Measurements from ENCODE around the gene RAMP3. TPM values are rescaled to one million over a fixed set of nuclear protein-coding genes. Genes with fewer than 3 reads are reported as not detected.

Gene RAMP3
- total and polyA plus RNA-seq, 11 donors, result 19.2 to 107 (median 38.9) TPM

DNA sequence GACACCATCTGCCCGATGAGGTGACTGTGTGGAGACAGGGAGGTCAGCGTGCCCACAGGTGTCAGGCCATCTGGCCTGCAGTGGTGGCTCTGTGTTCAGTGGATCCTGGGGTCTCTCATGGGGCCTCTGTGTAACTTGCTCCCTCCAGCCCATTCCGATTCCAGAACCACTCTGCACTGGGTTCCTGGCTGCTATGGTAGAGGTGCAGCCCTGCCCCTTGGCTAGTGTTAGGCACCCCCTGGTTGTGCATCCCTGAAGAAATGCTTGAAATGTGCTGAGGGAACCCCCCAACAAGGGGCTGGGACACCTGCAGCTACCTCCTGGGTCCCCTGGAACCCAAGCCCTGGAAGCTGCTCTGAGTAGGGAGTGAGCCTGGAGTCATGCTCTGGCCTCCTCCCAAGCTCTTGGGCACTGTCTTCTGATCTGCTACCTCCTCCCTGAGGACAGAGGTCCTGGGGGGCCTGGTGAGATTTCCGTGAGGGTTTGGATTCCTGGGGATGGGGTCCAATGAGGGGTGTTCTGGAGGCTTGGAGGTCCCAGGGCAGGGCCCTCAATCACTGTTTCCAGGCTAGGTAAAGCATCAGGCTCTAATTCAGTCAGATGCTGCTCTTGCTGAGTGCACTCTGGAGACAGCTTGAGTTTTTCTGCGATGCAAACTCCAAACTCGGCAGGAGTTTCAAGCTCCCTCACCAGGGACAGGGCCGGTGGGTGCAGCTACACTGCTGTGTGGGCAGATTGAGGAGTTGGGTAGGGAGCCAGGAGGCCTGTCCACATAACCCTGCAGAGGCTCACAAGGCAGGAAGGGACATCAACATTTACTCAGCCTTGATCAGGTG lies 27.7 kb downstream of the RAMP3 start:
- WGBS, 4 donors, result 69 to 83% (median 75%) methylated on average over 5 to 7 of the region's 7 CpGs
- TF ChIP-seq CTCF (IDR thresholded peaks at IDR 0.05) (no peak), POLR2A (IDR thresholded peaks at IDR 0.05) (no peak)
- intact Hi-C loops (cut with DNase I), result no loop called here
- peak in 1 of 5 donors; percentile 13 for DNase-seq
- H3K9me3 ChIP-seq, result no peaks in the 10 kb centered on the region
- H3K4me1 ChIP-seq, result peaks cover 0 to 11% (median 0%) of the 10 kb centered on the region in 12 donors
- ATAC-seq, result no peak
- peaks cover 0 to 7% (median 0%) of the 10 kb centered on the region in 9 donors for H3K36me3 ChIP-seq
- no peaks in the 10 kb centered on the region for H3K27me3 ChIP-seq
- no peak overlapping the region for H3K27ac ChIP-seq
- no peak overlapping the region for H3K4me3 ChIP-seq

DNA sequence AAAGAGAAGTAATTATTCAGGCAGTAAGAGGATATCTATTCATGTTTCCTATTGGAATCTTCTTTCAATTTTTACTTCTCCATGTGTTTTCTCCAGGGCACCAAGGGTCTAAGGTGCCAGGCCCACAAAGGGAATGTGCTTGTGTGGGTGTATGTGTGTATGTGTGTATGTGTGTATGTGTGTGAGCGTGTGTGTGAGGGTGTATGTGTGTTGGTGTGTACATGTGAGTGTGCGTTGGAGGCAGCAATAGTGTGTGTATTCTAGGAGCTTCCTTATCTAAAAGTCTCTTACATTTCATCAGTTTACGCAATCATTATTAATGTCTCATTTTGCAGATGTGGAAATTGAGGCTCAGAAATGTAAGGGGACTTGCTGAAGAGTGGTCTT lies 28.3 kb downstream of the RAMP3 start:
- no peak overlapping the region for H3K27ac ChIP-seq
- intact Hi-C loops (cut with DNase I), result no loop called here
- ATAC-seq (no peak), DNase-seq (no peak)
- H3K4me1 ChIP-seq, result peaks cover 0 to 11% (median 0%) of the 10 kb centered on the region in 12 donors
- H3K9me3 ChIP-seq, result no peaks in the 10 kb centered on the region
- no peaks in the 10 kb centered on the region for H3K27me3 ChIP-seq
- no peak overlapping the region for H3K4me3 ChIP-seq
- TF ChIP-seq CTCF (IDR thresholded peaks at IDR 0.05) (no peak), POLR2A (IDR thresholded peaks at IDR 0.05) (no peak)
- peaks cover 0 to 7% (median 0%) of the 10 kb centered on the region in 9 donors for H3K36me3 ChIP-seq
- WGBS, 4 donors, result 92 to 99% (median 93%) methylated on average over 3 of the region's 3 CpGs

DNA sequence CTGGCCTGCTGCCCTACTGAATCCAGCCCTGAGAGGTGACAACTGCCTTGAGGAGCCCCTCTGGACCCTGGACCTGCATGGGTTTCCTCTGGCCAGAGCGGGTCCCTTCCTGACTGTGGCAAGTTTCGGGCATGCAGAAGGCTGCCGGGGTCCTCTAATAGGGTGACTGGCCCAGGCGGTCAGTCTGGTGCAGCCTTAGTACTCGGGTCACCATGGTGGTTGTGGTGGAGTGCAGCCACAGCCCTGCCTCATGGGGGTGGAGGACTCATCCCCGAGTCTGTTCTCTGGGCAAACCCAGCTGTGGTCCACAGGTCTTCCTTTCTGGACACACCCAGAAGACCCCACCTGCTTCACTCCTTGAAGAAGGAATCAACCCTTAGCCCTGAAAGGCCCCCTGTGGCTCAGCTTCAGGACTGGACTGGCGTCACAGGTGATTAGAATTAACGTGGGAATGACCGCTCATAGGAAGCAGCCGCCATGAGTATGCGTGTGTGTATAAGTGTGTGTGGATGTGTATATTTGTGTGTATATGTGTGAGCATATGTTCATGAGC lies 28.7 kb downstream of the RAMP3 start:
- Histone ChIP-seq H3K36me3 (peaks cover 0 to 7% (median 0%) of the 10 kb centered on the region in 9 donors), H3K9me3 (no peaks in the 10 kb centered on the region), H3K27me3 (no peaks in the 10 kb centered on the region), H3K4me1 (peaks cover 0 to 11% (median 0%) of the 10 kb centered on the region in 12 donors), H3K4me3 (no peak overlapping the region), H3K27ac (no peak overlapping the region)
- intact Hi-C loops (cut with DNase I), result no loop called here
- peak in 1 of 5 donors; percentile 4 for DNase-seq
- 92 to 96% (median 93%) methylated on average over 7 to 11 of the region's 11 CpGs for WGBS, 4 donors
- no peak for ATAC-seq
- TF ChIP-seq POLR2A (IDR thresholded peaks at IDR 0.05) (no peak), CTCF (IDR thresholded peaks at IDR 0.05) (no peak)
